HEK293 (cell line): ENCODE results near the gene KLHL35.
"Not testable (repeated sequence)": the region's sequence is repeated elsewhere in the genome, so short reads cannot be mapped to it uniquely, and the experiment has no call there.

ENCODE experiments used
- CTCF ChIA-PET: fragments of 350-600 bp; formaldehyde crosslinking; extraction: SDS; loops from one replicate; lab custom pipeline; 2021; ENCODE audit warnings: antibody characterized with exemption; lab: Yijun Ruan, JAX
- POLR2A ChIA-PET: fragments of 300-600 bp; formaldehyde crosslinking; extraction: SDS; loops from one replicate; lab custom pipeline; 2020; ENCODE audit warnings: antibody characterized with exemption, inconsistent platforms; lab: Yijun Ruan, JAX
- H3K27ac ChIP-seq: fragments of 200-500 bp; sonication (Bioruptor generic); 2 replicates; pipeline ENCODE4 v1.5.1; 2014; ENCODE audit warnings: low read depth, low read length, control low read depth, inconsistent platforms; ENCODE audit errors: extremely low read depth
- H3K36me3 ChIP-seq, 2 experiments: fragments of 200-500 bp in 1 of 2; sonication (Bioruptor generic) in 1 of 2; 1 replicate in 1 of 2; 2 replicates in 1 of 2; pipeline ENCODE4 v1.5.1; 2014 to 2017; ENCODE audit warnings: inconsistent platforms in 2 of 2, low read length in 2 of 2; ENCODE audit not compliant: control insufficient read depth in 2 of 2, insufficient read depth in 1 of 2
- H3K4me1 ChIP-seq: fragments of 200-500 bp; sonication (Bioruptor generic); 2 replicates; pipeline ENCODE4 v1.5.1; 2014; ENCODE audit warnings: mild to moderate bottlenecking, low read length, inconsistent platforms; ENCODE audit not compliant: control insufficient read depth, insufficient read depth
- H3K4me3 ChIP-seq: 2 replicates; pipeline ENCODE4 v1.5.1; 2011; ENCODE audit warnings: low read depth, mild to moderate bottlenecking, control low read depth, low read length, moderate library complexity
- H3K9me3 ChIP-seq: fragments of 200-500 bp; sonication (Bioruptor generic); 2 replicates; pipeline ENCODE4 v1.5.1; 2014; ENCODE audit warnings: low read depth, low read length, inconsistent platforms; ENCODE audit not compliant: control insufficient read depth, insufficient read depth
- GLI2 ChIP-seq: fragments of 450-650 bp; formaldehyde crosslinking; IDR thresholded peaks from 2 replicates; pipeline ENCODE4; 2017; ENCODE audit warnings: missing biosample characterization, missing genetic modification characterization, low read depth, borderline replicate concordance
- HOXC10 ChIP-seq: sonication (generic); formaldehyde crosslinking; IDR thresholded peaks from 2 replicates; pipeline ENCODE4 v1.8.1; 2023; ENCODE audit warnings: mild to moderate bottlenecking, missing genetic modification reagents
- SALL2 ChIP-seq: fragments of 450-650 bp; formaldehyde crosslinking; IDR thresholded peaks from 2 replicates; pipeline ENCODE4 v1.5.0; 2017; ENCODE audit warnings: missing biosample characterization, mild to moderate bottlenecking, missing genetic modification characterization, borderline replicate concordance
- ZNF121 ChIP-seq: fragments of 450-650 bp; formaldehyde crosslinking; IDR thresholded peaks from 2 replicates; pipeline ENCODE4 v1.5.1; 2016; ENCODE audit warnings: missing biosample characterization, missing genetic modification characterization
- ZNF341 ChIP-seq: fragments of 450-650 bp; formaldehyde crosslinking; IDR thresholded peaks from 2 replicates; pipeline ENCODE4; 2016; ENCODE audit warnings: low read depth, missing biosample characterization, missing genetic modification characterization
- ZNF510 ChIP-seq: fragments of 450-650 bp; formaldehyde crosslinking; IDR thresholded peaks from 2 replicates; pipeline ENCODE4 v1.5.1; 2018; ENCODE audit warnings: mild to moderate bottlenecking, missing genetic modification characterization, missing biosample characterization; ENCODE audit not compliant: insufficient replicate concordance
- ZNF571 ChIP-seq: fragments of 450-650 bp; formaldehyde crosslinking; IDR thresholded peaks from 2 replicates; pipeline ENCODE4 v1.5.0; 2017; ENCODE audit warnings: missing biosample characterization, missing genetic modification characterization
- ZNF623 ChIP-seq: fragments of 450-650 bp; formaldehyde crosslinking; IDR thresholded peaks from 2 replicates; pipeline ENCODE4 v1.5.1; 2016; ENCODE audit warnings: missing biosample characterization, missing genetic modification characterization
- ZNF792 ChIP-seq: fragments of 450-650 bp; formaldehyde crosslinking; IDR thresholded peaks from 2 replicates; pipeline ENCODE4 v1.5.1; 2016; ENCODE audit warnings: missing biosample characterization, missing genetic modification characterization
- ZSCAN16 ChIP-seq: fragments of 450-650 bp; formaldehyde crosslinking; IDR thresholded peaks from 2 replicates; pipeline ENCODE4 v1.5.1; 2016; ENCODE audit warnings: missing biosample characterization, missing genetic modification characterization
- TF ChIP-seq, protein P1 (sequence below): fragments of 450-650 bp; formaldehyde crosslinking; IDR thresholded peaks from 2 replicates; pipeline ENCODE4 v1.5.1; 2016; ENCODE audit warnings: missing biosample characterization, missing genetic modification characterization
- TF ChIP-seq, protein P2 (sequence below): fragments of 450-650 bp; formaldehyde crosslinking; IDR thresholded peaks from 2 replicates; pipeline ENCODE4 v1.5.1; 2016; ENCODE audit warnings: missing biosample characterization, missing genetic modification characterization
- TF ChIP-seq, protein P3 (sequence below): fragments of 450-650 bp; formaldehyde crosslinking; IDR thresholded peaks from 2 replicates; pipeline ENCODE4 v1.5.1; 2016; ENCODE audit warnings: missing biosample characterization, missing genetic modification characterization, borderline replicate concordance
- TF ChIP-seq, protein P4 (sequence below): fragments of 450-650 bp; formaldehyde crosslinking; IDR thresholded peaks from 2 replicates; pipeline ENCODE4 v1.5.1; 2016; ENCODE audit warnings: missing biosample characterization, missing genetic modification characterization

Gene KLHL35

DNA sequence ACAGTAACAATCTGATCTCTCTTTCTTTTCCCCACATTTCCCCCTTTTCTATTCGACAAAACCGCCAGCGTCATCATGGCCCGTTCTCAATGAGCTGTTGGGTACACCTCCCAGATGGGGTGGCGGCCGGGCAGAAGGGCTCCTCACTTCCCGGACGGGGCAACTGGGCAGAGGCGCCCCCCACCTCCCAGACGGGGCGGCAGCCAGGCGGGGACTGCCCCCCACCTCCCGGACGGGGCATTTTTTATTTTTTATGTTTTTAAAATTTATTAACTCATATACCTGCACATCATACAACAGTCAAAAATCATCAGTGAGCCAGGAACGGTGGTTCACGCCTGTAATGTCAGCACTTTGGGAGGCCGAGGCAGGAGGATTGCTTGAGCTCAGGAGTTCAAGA lies 54.2 kb downstream of the KLHL35 start:
- H3K9me3 ChIP-seq, H3K27ac ChIP-seq, H3K36me3 ChIP-seq, POLR2A ChIA-PET, H3K4me3 ChIP-seq, H3K4me1 ChIP-seq: not testable (repeated sequence)
- CTCF ChIA-PET, result interaction anchor here (10.9 kb wide), 1 partner anchor 96 kb away, joined by 209 read pairs; no protein-coding TSS in a partner anchor

DNA sequence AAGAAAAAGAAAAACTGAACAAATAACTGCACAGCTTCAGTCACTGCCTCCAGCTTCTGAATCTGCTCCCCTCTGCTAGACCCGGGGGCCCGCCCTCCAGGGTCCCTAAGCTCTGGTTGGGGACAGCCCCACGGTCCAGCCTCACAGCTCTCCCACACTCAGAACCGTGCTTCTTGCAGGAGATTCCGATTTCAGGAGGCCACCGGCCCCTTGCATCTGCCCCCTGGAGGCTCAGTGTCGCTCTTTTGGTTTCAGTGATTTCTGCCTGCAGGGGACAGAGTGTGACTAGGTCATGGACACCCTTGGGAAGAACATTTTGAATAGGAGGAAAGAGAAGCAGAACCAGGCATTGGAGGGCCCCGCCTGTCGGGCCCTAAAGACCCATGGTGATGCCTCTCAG lies 56.8 kb downstream of the KLHL35 start:
- no peaks in the 10 kb centered on the region for H3K9me3 ChIP-seq
- TF ChIP-seq ZNF623 (tag by site-specific recombination) (peak; percentile 21; the same call in 1 of the 2 replicates), ZNF792 (no peak), HOXC10 (CRISPR knock-in tag) (no peak), ZNF341 (tag by site-specific recombination) (no peak), SALL2 (tag by site-specific recombination) (no peak)
- TF ChIP-seq, protein P1, sequence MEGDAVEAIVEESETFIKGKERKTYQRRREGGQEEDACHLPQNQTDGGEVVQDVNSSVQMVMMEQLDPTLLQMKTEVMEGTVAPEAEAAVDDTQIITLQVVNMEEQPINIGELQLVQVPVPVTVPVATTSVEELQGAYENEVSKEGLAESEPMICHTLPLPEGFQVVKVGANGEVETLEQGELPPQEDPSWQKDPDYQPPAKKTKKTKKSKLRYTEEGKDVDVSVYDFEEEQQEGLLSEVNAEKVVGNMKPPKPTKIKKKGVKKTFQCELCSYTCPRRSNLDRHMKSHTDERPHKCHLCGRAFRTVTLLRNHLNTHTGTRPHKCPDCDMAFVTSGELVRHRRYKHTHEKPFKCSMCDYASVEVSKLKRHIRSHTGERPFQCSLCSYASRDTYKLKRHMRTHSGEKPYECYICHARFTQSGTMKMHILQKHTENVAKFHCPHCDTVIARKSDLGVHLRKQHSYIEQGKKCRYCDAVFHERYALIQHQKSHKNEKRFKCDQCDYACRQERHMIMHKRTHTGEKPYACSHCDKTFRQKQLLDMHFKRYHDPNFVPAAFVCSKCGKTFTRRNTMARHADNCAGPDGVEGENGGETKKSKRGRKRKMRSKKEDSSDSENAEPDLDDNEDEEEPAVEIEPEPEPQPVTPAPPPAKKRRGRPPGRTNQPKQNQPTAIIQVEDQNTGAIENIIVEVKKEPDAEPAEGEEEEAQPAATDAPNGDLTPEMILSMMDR, result peak; percentile 44; the same call in 1 of the 2 replicates
- TF ChIP-seq, all 188 proteins: peak for 2
- Histone ChIP-seq H3K36me3 (no peaks in the 10 kb centered on the region), H3K4me1 (peaks cover 7% of the 10 kb centered on the region), H3K27ac (no peak overlapping the region), H3K4me3 (no peak overlapping the region)
- CTCF ChIA-PET, result interaction anchor here (1.1 to 3.2 kb wide), 3 partner anchors 9 to 96 kb away, joined by 3 to 13 read pairs (median 12); no protein-coding TSS in a partner anchor
- POLR2A ChIA-PET, result no interaction called here

DNA sequence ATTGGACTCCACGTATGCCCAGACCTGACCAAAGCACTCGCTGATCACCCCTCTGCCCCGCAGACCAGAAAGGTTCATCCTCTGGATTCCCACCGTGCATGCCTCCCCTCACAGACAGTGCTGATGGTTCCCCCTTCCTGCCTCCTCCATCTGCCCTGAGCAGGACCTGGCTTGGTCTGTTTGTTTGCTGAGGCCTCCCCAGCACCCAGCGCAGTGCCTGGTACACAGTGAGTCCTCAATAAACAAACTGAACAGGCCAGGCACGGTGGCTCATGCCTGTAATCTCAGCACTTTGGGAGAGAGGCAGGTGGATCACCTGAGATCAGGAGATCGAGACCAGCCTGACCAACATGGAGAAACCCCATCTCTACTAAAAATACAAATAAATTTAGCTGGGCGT lies 57.4 kb downstream of the KLHL35 start:
- TF ChIP-seq, protein P2, sequence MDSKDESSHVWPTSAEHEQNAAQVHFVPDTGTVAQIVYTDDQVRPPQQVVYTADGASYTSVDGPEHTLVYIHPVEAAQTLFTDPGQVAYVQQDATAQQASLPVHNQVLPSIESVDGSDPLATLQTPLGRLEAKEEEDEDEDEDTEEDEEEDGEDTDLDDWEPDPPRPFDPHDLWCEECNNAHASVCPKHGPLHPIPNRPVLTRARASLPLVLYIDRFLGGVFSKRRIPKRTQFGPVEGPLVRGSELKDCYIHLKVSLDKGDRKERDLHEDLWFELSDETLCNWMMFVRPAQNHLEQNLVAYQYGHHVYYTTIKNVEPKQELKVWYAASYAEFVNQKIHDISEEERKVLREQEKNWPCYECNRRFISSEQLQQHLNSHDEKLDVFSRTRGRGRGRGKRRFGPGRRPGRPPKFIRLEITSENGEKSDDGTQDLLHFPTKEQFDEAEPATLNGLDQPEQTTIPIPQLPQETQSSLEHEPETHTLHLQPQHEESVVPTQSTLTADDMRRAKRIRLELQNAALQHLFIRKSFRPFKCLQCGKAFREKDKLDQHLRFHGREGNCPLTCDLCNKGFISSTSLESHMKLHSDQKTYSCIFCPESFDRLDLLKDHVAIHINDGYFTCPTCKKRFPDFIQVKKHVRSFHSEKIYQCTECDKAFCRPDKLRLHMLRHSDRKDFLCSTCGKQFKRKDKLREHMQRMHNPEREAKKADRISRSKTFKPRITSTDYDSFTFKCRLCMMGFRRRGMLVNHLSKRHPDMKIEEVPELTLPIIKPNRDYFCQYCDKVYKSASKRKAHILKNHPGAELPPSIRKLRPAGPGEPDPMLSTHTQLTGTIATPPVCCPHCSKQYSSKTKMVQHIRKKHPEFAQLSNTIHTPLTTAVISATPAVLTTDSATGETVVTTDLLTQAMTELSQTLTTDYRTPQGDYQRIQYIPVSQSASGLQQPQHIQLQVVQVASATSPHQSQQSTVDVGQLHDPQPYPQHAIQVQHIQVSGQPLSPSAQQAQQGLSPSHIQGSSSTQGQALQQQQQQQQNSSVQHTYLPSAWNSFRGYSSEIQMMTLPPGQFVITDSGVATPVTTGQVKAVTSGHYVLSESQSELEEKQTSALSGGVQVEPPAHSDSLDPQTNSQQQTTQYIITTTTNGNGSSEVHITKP (tag by site-specific recombination), result peak; percentile 32; the same call in 1 of the 2 replicates
- no peak for TF ChIP-seq ZNF510
- TF ChIP-seq, all 188 proteins: peak for 1
- peaks cover 7% of the 10 kb centered on the region for H3K4me1 ChIP-seq
- no peak overlapping the region for H3K4me3 ChIP-seq
- no peaks in the 10 kb centered on the region for H3K36me3 ChIP-seq
- H3K27ac ChIP-seq, result no peak overlapping the region
- POLR2A ChIA-PET, result no interaction called here
- CTCF ChIA-PET, result interaction anchor here (0.6 to 3.2 kb wide), 4 partner anchors 9 to 126 kb away, joined by 3 to 13 read pairs (median 8); no protein-coding TSS in a partner anchor
- no peaks in the 10 kb centered on the region for H3K9me3 ChIP-seq

DNA sequence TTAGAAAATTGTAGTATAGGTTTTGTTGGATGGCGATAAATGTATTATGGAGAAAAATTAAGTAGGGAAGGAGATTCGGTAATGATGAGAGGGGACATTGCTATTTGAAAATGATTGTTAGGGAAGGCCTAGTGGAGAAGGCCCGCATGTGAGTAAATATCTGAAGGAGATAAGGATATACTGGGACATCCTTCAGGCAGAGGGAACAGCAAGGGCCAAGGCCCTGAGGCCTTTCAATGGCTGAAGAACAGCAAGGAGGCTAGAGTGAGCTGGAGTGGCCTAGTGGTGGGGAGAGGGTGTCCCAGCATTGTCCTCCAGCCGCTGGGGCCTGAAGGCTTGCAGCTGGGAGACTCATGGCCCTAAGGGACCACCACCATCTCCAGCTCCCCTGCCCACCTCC lies 58.4 kb downstream of the KLHL35 start:
- ChIA-PET CTCF (interaction anchor here (0.7 to 3.2 kb wide), 4 partner anchors 10 to 94 kb away, joined by 3 to 13 read pairs (median 8); no protein-coding TSS in a partner anchor), POLR2A (no interaction called here)
- peaks cover 7% of the 10 kb centered on the region for H3K4me1 ChIP-seq
- no peaks in the 10 kb centered on the region for H3K36me3 ChIP-seq
- no peak overlapping the region for H3K27ac ChIP-seq
- no peak overlapping the region for H3K4me3 ChIP-seq
- H3K9me3 ChIP-seq, result no peaks in the 10 kb centered on the region
- TF ChIP-seq ZNF121 (tag by site-specific recombination) (no peak), ZNF571 (no peak), GLI2 (no peak), ZSCAN16 (tag by site-specific recombination) (no peak)
- TF ChIP-seq, protein P3, sequence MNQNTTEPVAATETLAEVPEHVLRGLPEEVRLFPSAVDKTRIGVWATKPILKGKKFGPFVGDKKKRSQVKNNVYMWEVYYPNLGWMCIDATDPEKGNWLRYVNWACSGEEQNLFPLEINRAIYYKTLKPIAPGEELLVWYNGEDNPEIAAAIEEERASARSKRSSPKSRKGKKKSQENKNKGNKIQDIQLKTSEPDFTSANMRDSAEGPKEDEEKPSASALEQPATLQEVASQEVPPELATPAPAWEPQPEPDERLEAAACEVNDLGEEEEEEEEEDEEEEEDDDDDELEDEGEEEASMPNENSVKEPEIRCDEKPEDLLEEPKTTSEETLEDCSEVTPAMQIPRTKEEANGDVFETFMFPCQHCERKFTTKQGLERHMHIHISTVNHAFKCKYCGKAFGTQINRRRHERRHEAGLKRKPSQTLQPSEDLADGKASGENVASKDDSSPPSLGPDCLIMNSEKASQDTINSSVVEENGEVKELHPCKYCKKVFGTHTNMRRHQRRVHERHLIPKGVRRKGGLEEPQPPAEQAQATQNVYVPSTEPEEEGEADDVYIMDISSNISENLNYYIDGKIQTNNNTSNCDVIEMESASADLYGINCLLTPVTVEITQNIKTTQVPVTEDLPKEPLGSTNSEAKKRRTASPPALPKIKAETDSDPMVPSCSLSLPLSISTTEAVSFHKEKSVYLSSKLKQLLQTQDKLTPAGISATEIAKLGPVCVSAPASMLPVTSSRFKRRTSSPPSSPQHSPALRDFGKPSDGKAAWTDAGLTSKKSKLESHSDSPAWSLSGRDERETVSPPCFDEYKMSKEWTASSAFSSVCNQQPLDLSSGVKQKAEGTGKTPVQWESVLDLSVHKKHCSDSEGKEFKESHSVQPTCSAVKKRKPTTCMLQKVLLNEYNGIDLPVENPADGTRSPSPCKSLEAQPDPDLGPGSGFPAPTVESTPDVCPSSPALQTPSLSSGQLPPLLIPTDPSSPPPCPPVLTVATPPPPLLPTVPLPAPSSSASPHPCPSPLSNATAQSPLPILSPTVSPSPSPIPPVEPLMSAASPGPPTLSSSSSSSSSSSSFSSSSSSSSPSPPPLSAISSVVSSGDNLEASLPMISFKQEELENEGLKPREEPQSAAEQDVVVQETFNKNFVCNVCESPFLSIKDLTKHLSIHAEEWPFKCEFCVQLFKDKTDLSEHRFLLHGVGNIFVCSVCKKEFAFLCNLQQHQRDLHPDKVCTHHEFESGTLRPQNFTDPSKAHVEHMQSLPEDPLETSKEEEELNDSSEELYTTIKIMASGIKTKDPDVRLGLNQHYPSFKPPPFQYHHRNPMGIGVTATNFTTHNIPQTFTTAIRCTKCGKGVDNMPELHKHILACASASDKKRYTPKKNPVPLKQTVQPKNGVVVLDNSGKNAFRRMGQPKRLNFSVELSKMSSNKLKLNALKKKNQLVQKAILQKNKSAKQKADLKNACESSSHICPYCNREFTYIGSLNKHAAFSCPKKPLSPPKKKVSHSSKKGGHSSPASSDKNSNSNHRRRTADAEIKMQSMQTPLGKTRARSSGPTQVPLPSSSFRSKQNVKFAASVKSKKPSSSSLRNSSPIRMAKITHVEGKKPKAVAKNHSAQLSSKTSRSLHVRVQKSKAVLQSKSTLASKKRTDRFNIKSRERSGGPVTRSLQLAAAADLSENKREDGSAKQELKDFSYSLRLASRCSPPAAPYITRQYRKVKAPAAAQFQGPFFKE, result no peak
- TF ChIP-seq, protein P4, sequence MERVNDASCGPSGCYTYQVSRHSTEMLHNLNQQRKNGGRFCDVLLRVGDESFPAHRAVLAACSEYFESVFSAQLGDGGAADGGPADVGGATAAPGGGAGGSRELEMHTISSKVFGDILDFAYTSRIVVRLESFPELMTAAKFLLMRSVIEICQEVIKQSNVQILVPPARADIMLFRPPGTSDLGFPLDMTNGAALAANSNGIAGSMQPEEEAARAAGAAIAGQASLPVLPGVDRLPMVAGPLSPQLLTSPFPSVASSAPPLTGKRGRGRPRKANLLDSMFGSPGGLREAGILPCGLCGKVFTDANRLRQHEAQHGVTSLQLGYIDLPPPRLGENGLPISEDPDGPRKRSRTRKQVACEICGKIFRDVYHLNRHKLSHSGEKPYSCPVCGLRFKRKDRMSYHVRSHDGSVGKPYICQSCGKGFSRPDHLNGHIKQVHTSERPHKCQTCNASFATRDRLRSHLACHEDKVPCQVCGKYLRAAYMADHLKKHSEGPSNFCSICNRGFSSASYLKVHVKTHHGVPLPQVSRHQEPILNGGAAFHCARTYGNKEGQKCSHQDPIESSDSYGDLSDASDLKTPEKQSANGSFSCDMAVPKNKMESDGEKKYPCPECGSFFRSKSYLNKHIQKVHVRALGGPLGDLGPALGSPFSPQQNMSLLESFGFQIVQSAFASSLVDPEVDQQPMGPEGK (tag by site-specific recombination), result no peak
